K562 (cell line): ENCODE data around the gene NUCKS1. TPM values are rescaled to one million over a fixed set of nuclear protein-coding genes. Genes with fewer than 3 reads are reported as not detected.

ENCODE experiments used
- BDP1 ChIP-seq: IDR thresholded peaks from 3 replicates; pipeline ENCODE4 v1.6.1; 2011; ENCODE audit not compliant: insufficient read length, insufficient read depth
- BHLHE40 ChIP-seq: IDR thresholded peaks from 2 replicates; pipeline ENCODE4 v1.6.1; 2011; ENCODE audit warnings: low read length, improper control_type of control experiment
- CXXC5 ChIP-seq: fragments of 250-450 bp; sonication (Bioruptor Pico); IDR thresholded peaks from 2 replicates; pipeline ENCODE4 v1.8.0; 2022; ENCODE audit warnings: inconsistent platforms, mild to moderate bottlenecking, moderate library complexity
- ERF ChIP-seq: fragments of 450-650 bp; formaldehyde crosslinking; IDR thresholded peaks from 2 replicates; pipeline ENCODE4 v1.4.0; 2020; ENCODE audit warnings: mild to moderate bottlenecking, mixed read lengths
- EWSR1 ChIP-seq: fragments of 450-650 bp; IDR thresholded peaks from 2 replicates; pipeline ENCODE4 v1.6.1; 2018; ENCODE audit warnings: borderline replicate concordance, mild to moderate bottlenecking, low read depth, moderate library complexity; ENCODE audit not compliant: partially characterized antibody
- FOXP1 ChIP-seq: sonication (generic); formaldehyde crosslinking; IDR thresholded peaks from 2 replicates; pipeline ENCODE4 v1.8.0; 2022; ENCODE audit warnings: mild to moderate bottlenecking, missing genetic modification reagents
- GABPB1 ChIP-seq: sonication (generic); formaldehyde crosslinking; IDR thresholded peaks from 2 replicates; pipeline ENCODE4 v1.8.0; 2022; ENCODE audit warnings: mild to moderate bottlenecking, missing genetic modification reagents
- GTF2B ChIP-seq: IDR thresholded peaks from 2 replicates; pipeline ENCODE4 v1.6.1; 2011; ENCODE audit not compliant: insufficient read length; ENCODE audit errors: extremely low read depth
- HMBOX1 ChIP-seq: sonication (generic); IDR thresholded peaks from 2 replicates; pipeline ENCODE4 v1.6.1; 2016
- KAT2B ChIP-seq: IDR thresholded peaks from one replicate; pipeline ENCODE4 v1.6.1; 2012; ENCODE audit warnings: low read depth, mild to moderate bottlenecking, control low read depth, inconsistent platforms, low read length, moderate library complexity
- MEF2A ChIP-seq: IDR thresholded peaks from 2 replicates; pipeline ENCODE4 v1.6.1; 2011; ENCODE audit warnings: low read depth, mild to moderate bottlenecking, low read length, moderate library complexity; ENCODE audit not compliant: control insufficient read depth
- MXD1 ChIP-seq: fragments of 250-450 bp; sonication (Bioruptor Pico); IDR thresholded peaks from 2 replicates; pipeline ENCODE4 v1.8.0; 2021; ENCODE audit warnings: borderline replicate concordance, mild to moderate bottlenecking, moderate library complexity; ENCODE audit not compliant: poor library complexity, severe bottlenecking
- MYC ChIP-seq, 2 experiments: fragments of 250-450 bp in 1 of 2; sonication (Bioruptor Pico) in 1 of 2; IDR thresholded peaks; 2 replicates each; pipeline versions ENCODE4 v1.5.1 to v1.6.1; 2012 to 2021; ENCODE audit warnings: low read depth in 2 of 2, borderline replicate concordance in 1 of 2, improper control_type of control experiment in 1 of 2, low read length in 1 of 2, mild to moderate bottlenecking in 1 of 2, moderate library complexity in 1 of 2
- SMC3 ChIP-seq: conservative IDR thresholded peaks from 2 replicates; pipeline ENCODE4 v1.6.1; 2011; ENCODE audit warnings: low read depth, low read length, improper control_type of control experiment; ENCODE audit not compliant: insufficient read depth
- STAG1 ChIP-seq: sonication (generic); formaldehyde crosslinking; IDR thresholded peaks from 2 replicates; pipeline ENCODE4 v1.5.0; 2020; ENCODE audit warnings: missing genetic modification reagents, borderline replicate concordance
- TAF7 ChIP-seq: fragments of 450-650 bp; IDR thresholded peaks from 2 replicates; pipeline ENCODE4 v1.6.1; 2016; ENCODE audit warnings: missing genetic modification characterization, missing compliant biosample characterization
- ZFP91 ChIP-seq: sonication (generic); formaldehyde crosslinking; IDR thresholded peaks from 2 replicates; pipeline ENCODE4 v1.8.0; 2022; ENCODE audit warnings: mild to moderate bottlenecking, missing genetic modification reagents
- ZNF124 ChIP-seq: sonication (generic); formaldehyde crosslinking; IDR thresholded peaks from 2 replicates; pipeline ENCODE4 v1.8.1; 2022; ENCODE audit warnings: missing genetic modification reagents
- ZNF436 ChIP-seq: fragments of 250-450, 450-650 bp; sonication (Bioruptor Pico); formaldehyde crosslinking; IDR thresholded peaks from 2 replicates; pipeline ENCODE4 v1.7.0; 2020; ENCODE audit warnings: mild to moderate bottlenecking
- ZNF75A ChIP-seq: fragments of 450-650 bp; formaldehyde crosslinking; IDR thresholded peaks from 2 replicates; pipeline ENCODE4 v1.4.0; 2020; ENCODE audit warnings: mild to moderate bottlenecking
- polyA plus RNA-seq, 8 experiments: library from polyadenylated mRNA; depleted of rRNA in 4 of 8; stranded (reverse) in 5 of 8; unstranded in 3 of 8; fragments of >200 nt; fragmentation: Nextera tagmentation in 2 of 8; fragmentation: Illumina TruSeq in 1 of 8; extraction: Ambion mirVana in 2 of 8; extraction: Trizol in 1 of 8; gene quantifications; 2 replicates each; pipeline versions ENCODE4 v1.2.1 to v1.2.3, GENCODE V29; 2011 to 2014; ENCODE audit warnings: inconsistent platforms in 1 of 8, missing spikeins in 1 of 8
- total RNA-seq, 7 experiments: library from RNA; depleted of rRNA in 6 of 7; stranded (reverse); fragments of >200 nt in 6 of 7; fragmentation: Illumina TruSeq in 2 of 7; extraction: Trizol in 2 of 7; gene quantifications; 2 replicates each; pipeline versions ENCODE4 v1.2.1 to v1.2.3, GENCODE V29; 2011 to 2021; ENCODE audit warnings: low replicate concordance in 1 of 7

Gene NUCKS1
- total and polyA plus RNA-seq, 9 of the 15 experiments (the other 6 are each of a cell fraction or from before 2014, with no cell fraction given) = 66.7 to 244 (median 149) TPM

- no peak for TF ChIP-seq MXD1 (CRISPR knock-in tag)
- TF ChIP-seq EWSR1 = no peak
- no peak for TF ChIP-seq ZNF124 (CRISPR knock-in tag)
- TF ChIP-seq MYC (IDR thresholded peaks at IDR 0.05; ENCODE audit: low read depth, low read length) = peak; percentile 86
- TF ChIP-seq MYC (CRISPR knock-in tag; IDR thresholded peaks at IDR 0.05; ENCODE audit: borderline replicate concordance, low read depth) = peak; percentile 54; the same call in 1 of the 2 replicates
- TF ChIP-seq ZFP91 (CRISPR knock-in tag) = no peak
- peak; percentile 95 for TF ChIP-seq CXXC5 (CRISPR knock-in tag)
- peak; percentile 99 for TF ChIP-seq BHLHE40
- TF ChIP-seq MEF2A = no peak
- TF ChIP-seq BDP1 = no peak
- 0 out of 2 replicates have a peak, but pooled peaks have one; percentile 51 for TF ChIP-seq TAF7 (tag)
- TF ChIP-seq GABPB1 (CRISPR knock-in tag) = peak; percentile 71
- no peak for TF ChIP-seq ZNF75A (CRISPR knock-in tag)
- no peak for TF ChIP-seq KAT2B
- no peak for TF ChIP-seq HMBOX1
- 0 out of 2 replicates have a peak, but pooled peaks have one; percentile 72 for TF ChIP-seq FOXP1
- no peak for TF ChIP-seq SMC3
- TF ChIP-seq ZNF436 (CRISPR knock-in tag) = no peak
- no peak for TF ChIP-seq STAG1
- TF ChIP-seq ERF (CRISPR knock-in tag) = no peak
- TF ChIP-seq GTF2B = no peak
These were observed 25.2 kb upstream of the NUCKS1 start, which contains the start of gene RAB29 (continued) for GRCh38 chr1:205775015-205775716.
